ENCODE data around the gene GPC6.

GPC6 gene

GRCh38 chr13:93708308-93709075 lies 481.9 kb downstream of the GPC6 start:
- DNase-seq: no peak

- DNase-seq: no peak
Observed at GRCh38 chr13:93709506-93710244, 483.1 kb downstream of the GPC6 start.

- DNase-seq: no peak
Observed at GRCh38 chr13:93714171-93714570, 487.6 kb downstream of the GPC6 start.

- no peak for DNase-seq
Observed at GRCh38 chr13:93715866-93716265, 489.3 kb downstream of the GPC6 start.

GRCh38 chr13:93716623-93717022 lies 490.0 kb downstream of the GPC6 start:
- no peak for DNase-seq

GRCh38 chr13:93721483-93721882 lies 494.9 kb downstream of the GPC6 start:
- DNase-seq: no peak

GRCh38 chr13:93723316-93723715 lies 496.7 kb downstream of the GPC6 start:
- DNase-seq: no peak

- no peak for DNase-seq
Observed at GRCh38 chr13:93724187-93724586, 497.6 kb downstream of the GPC6 start.

GRCh38 chr13:93726173-93726957 lies 499.8 kb downstream of the GPC6 start:
- no peak for DNase-seq

- no peak for DNase-seq
Observed at GRCh38 chr13:93727211-93728141, 500.9 kb downstream of the GPC6 start.

- no peak for DNase-seq
Observed at GRCh38 chr13:93729383-93729782, 502.8 kb downstream of the GPC6 start.

- no peak for DNase-seq
Observed at GRCh38 chr13:93730780-93731179, 504.2 kb downstream of the GPC6 start.

GRCh38 chr13:93732186-93732585 lies 505.6 kb downstream of the GPC6 start:
- DNase-seq: no peak

GRCh38 chr13:93736081-93736480 lies 509.5 kb downstream of the GPC6 start:
- no peak for DNase-seq

- DNase-seq: no peak
Observed at GRCh38 chr13:93736909-93737308, 510.3 kb downstream of the GPC6 start.

GRCh38 chr13:93740334-93740733 lies 513.7 kb downstream of the GPC6 start:
- DNase-seq: no peak

GRCh38 chr13:93744033-93744432 lies 517.4 kb downstream of the GPC6 start:
- DNase-seq: no peak

GRCh38 chr13:93744886-93745285 lies 518.3 kb downstream of the GPC6 start:
- no peak for DNase-seq

- DNase-seq: no peak
Observed at GRCh38 chr13:93745884-93746283, 519.3 kb downstream of the GPC6 start.

GRCh38 chr13:93746589-93746988 lies 520.0 kb downstream of the GPC6 start:
- no peak for DNase-seq

GRCh38 chr13:93750676-93751075 lies 524.1 kb downstream of the GPC6 start:
- no peak for DNase-seq

- no peak for DNase-seq
Observed at GRCh38 chr13:93751117-93751516, 524.5 kb downstream of the GPC6 start.
